K562 (cell line): ENCODE measurements around the gene MRPL30. TPM values are rescaled to one million over a fixed set of nuclear protein-coding genes. Genes with fewer than 3 reads are reported as not detected.

Experiments used
- FOXA1 ChIP-seq: fragments of 450-650 bp; IDR thresholded peaks from 2 replicates; pipeline ENCODE4 v1.6.1; 2016; ENCODE audit warnings: mild to moderate bottlenecking, borderline replicate concordance
- IRF2 ChIP-seq: sonication (generic); formaldehyde crosslinking; IDR thresholded peaks from 2 replicates; pipeline ENCODE4 v1.8.1; 2022; ENCODE audit warnings: mild to moderate bottlenecking, missing genetic modification reagents
- MEF2A ChIP-seq: IDR thresholded peaks from 2 replicates; pipeline ENCODE4 v1.6.1; 2011; ENCODE audit warnings: low read depth, mild to moderate bottlenecking, low read length, moderate library complexity; ENCODE audit not compliant: control insufficient read depth
- RBM15 ChIP-seq: fragments of 200-400 bp; formaldehyde crosslinking; IDR thresholded peaks from 2 replicates; pipeline ENCODE4 v1.6.1; 2018; ENCODE audit warnings: mild to moderate bottlenecking, low read length, moderate library complexity; ENCODE audit not compliant: insufficient read depth
- ZNF561 ChIP-seq: fragments of 450-650 bp; formaldehyde crosslinking; conservative IDR thresholded peaks from 2 replicates; pipeline ENCODE4 v1.4.0; 2020; ENCODE audit warnings: mild to moderate bottlenecking, moderate library complexity
- ZNF75A ChIP-seq: fragments of 450-650 bp; formaldehyde crosslinking; IDR thresholded peaks from 2 replicates; pipeline ENCODE4 v1.4.0; 2020; ENCODE audit warnings: mild to moderate bottlenecking
- ZSCAN32 ChIP-seq: fragments of 450-650 bp; formaldehyde crosslinking; IDR thresholded peaks from 2 replicates; pipeline ENCODE4 v1.4.0; 2020; ENCODE audit warnings: mild to moderate bottlenecking, moderate library complexity
- polyA plus RNA-seq, 8 experiments: library from polyadenylated mRNA; depleted of rRNA in 4 of 8; stranded (reverse) in 5 of 8; unstranded in 3 of 8; fragments of >200 nt; fragmentation: Nextera tagmentation in 2 of 8; fragmentation: Illumina TruSeq in 1 of 8; extraction: Ambion mirVana in 2 of 8; extraction: Trizol in 1 of 8; gene quantifications; 2 replicates each; pipeline versions ENCODE4 v1.2.1 to v1.2.3, GENCODE V29; 2011 to 2014; ENCODE audit warnings: inconsistent platforms in 1 of 8, missing spikeins in 1 of 8
- total RNA-seq, 7 experiments: library from RNA; depleted of rRNA in 6 of 7; stranded (reverse); fragments of >200 nt in 6 of 7; fragmentation: Illumina TruSeq in 2 of 7; extraction: Trizol in 2 of 7; gene quantifications; 2 replicates each; pipeline versions ENCODE4 v1.2.1 to v1.2.3, GENCODE V29; 2011 to 2021; ENCODE audit warnings: low replicate concordance in 1 of 7
- TF ChIP-seq, protein P1 (sequence below): fragments of 450-650 bp; IDR thresholded peaks from 2 replicates; pipeline ENCODE4 v1.6.1; 2016; ENCODE audit warnings: mild to moderate bottlenecking, moderate library complexity
- TF ChIP-seq, protein P2 (sequence below): fragments of 250-450 bp; sonication (Bioruptor Pico); IDR thresholded peaks from 2 replicates; pipeline ENCODE4 v1.8.0; 2022; ENCODE audit warnings: inconsistent platforms, mild to moderate bottlenecking, moderate library complexity, borderline replicate concordance
- TF ChIP-seq, protein P3 (sequence below): IDR thresholded peaks from 3 replicates; pipeline ENCODE4 v1.6.1; 2011; ENCODE audit warnings: borderline replicate concordance, mild to moderate bottlenecking, moderate library complexity; ENCODE audit not compliant: insufficient read length; ENCODE audit errors: extremely low read depth

MRPL30 gene
- total and polyA plus RNA-seq, 9 of the 15 experiments (the other 6 are each of a cell fraction or from before 2014, with no cell fraction given) = 63.3 to 130 (median 87.0) TPM

GRCh38 chr2:99180755-99181623 is at the start of gene MRPL30, which contains the start of gene MITD1 (continued):
- TF ChIP-seq, protein P1, sequence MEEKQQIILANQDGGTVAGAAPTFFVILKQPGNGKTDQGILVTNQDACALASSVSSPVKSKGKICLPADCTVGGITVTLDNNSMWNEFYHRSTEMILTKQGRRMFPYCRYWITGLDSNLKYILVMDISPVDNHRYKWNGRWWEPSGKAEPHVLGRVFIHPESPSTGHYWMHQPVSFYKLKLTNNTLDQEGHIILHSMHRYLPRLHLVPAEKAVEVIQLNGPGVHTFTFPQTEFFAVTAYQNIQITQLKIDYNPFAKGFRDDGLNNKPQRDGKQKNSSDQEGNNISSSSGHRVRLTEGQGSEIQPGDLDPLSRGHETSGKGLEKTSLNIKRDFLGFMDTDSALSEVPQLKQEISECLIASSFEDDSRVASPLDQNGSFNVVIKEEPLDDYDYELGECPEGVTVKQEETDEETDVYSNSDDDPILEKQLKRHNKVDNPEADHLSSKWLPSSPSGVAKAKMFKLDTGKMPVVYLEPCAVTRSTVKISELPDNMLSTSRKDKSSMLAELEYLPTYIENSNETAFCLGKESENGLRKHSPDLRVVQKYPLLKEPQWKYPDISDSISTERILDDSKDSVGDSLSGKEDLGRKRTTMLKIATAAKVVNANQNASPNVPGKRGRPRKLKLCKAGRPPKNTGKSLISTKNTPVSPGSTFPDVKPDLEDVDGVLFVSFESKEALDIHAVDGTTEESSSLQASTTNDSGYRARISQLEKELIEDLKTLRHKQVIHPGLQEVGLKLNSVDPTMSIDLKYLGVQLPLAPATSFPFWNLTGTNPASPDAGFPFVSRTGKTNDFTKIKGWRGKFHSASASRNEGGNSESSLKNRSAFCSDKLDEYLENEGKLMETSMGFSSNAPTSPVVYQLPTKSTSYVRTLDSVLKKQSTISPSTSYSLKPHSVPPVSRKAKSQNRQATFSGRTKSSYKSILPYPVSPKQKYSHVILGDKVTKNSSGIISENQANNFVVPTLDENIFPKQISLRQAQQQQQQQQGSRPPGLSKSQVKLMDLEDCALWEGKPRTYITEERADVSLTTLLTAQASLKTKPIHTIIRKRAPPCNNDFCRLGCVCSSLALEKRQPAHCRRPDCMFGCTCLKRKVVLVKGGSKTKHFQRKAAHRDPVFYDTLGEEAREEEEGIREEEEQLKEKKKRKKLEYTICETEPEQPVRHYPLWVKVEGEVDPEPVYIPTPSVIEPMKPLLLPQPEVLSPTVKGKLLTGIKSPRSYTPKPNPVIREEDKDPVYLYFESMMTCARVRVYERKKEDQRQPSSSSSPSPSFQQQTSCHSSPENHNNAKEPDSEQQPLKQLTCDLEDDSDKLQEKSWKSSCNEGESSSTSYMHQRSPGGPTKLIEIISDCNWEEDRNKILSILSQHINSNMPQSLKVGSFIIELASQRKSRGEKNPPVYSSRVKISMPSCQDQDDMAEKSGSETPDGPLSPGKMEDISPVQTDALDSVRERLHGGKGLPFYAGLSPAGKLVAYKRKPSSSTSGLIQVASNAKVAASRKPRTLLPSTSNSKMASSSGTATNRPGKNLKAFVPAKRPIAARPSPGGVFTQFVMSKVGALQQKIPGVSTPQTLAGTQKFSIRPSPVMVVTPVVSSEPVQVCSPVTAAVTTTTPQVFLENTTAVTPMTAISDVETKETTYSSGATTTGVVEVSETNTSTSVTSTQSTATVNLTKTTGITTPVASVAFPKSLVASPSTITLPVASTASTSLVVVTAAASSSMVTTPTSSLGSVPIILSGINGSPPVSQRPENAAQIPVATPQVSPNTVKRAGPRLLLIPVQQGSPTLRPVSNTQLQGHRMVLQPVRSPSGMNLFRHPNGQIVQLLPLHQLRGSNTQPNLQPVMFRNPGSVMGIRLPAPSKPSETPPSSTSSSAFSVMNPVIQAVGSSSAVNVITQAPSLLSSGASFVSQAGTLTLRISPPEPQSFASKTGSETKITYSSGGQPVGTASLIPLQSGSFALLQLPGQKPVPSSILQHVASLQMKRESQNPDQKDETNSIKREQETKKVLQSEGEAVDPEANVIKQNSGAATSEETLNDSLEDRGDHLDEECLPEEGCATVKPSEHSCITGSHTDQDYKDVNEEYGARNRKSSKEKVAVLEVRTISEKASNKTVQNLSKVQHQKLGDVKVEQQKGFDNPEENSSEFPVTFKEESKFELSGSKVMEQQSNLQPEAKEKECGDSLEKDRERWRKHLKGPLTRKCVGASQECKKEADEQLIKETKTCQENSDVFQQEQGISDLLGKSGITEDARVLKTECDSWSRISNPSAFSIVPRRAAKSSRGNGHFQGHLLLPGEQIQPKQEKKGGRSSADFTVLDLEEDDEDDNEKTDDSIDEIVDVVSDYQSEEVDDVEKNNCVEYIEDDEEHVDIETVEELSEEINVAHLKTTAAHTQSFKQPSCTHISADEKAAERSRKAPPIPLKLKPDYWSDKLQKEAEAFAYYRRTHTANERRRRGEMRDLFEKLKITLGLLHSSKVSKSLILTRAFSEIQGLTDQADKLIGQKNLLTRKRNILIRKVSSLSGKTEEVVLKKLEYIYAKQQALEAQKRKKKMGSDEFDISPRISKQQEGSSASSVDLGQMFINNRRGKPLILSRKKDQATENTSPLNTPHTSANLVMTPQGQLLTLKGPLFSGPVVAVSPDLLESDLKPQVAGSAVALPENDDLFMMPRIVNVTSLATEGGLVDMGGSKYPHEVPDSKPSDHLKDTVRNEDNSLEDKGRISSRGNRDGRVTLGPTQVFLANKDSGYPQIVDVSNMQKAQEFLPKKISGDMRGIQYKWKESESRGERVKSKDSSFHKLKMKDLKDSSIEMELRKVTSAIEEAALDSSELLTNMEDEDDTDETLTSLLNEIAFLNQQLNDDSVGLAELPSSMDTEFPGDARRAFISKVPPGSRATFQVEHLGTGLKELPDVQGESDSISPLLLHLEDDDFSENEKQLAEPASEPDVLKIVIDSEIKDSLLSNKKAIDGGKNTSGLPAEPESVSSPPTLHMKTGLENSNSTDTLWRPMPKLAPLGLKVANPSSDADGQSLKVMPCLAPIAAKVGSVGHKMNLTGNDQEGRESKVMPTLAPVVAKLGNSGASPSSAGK = peak; percentile 40; the same call in 1 of the 2 replicates
- TF ChIP-seq FOXA1 (no peak), MEF2A (0 out of 2 replicates have a peak, but pooled peaks have one; percentile 20), IRF2 (CRISPR knock-in tag) (no peak), ZNF75A (CRISPR knock-in tag) (no peak), RBM15 (no peak), ZSCAN32 (CRISPR knock-in tag) (no peak), ZNF561 (CRISPR knock-in tag) (no peak)
- TF ChIP-seq, protein P2, sequence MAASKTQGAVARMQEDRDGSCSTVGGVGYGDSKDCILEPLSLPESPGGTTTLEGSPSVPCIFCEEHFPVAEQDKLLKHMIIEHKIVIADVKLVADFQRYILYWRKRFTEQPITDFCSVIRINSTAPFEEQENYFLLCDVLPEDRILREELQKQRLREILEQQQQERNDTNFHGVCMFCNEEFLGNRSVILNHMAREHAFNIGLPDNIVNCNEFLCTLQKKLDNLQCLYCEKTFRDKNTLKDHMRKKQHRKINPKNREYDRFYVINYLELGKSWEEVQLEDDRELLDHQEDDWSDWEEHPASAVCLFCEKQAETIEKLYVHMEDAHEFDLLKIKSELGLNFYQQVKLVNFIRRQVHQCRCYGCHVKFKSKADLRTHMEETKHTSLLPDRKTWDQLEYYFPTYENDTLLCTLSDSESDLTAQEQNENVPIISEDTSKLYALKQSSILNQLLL = no peak
- TF ChIP-seq, protein P3, sequence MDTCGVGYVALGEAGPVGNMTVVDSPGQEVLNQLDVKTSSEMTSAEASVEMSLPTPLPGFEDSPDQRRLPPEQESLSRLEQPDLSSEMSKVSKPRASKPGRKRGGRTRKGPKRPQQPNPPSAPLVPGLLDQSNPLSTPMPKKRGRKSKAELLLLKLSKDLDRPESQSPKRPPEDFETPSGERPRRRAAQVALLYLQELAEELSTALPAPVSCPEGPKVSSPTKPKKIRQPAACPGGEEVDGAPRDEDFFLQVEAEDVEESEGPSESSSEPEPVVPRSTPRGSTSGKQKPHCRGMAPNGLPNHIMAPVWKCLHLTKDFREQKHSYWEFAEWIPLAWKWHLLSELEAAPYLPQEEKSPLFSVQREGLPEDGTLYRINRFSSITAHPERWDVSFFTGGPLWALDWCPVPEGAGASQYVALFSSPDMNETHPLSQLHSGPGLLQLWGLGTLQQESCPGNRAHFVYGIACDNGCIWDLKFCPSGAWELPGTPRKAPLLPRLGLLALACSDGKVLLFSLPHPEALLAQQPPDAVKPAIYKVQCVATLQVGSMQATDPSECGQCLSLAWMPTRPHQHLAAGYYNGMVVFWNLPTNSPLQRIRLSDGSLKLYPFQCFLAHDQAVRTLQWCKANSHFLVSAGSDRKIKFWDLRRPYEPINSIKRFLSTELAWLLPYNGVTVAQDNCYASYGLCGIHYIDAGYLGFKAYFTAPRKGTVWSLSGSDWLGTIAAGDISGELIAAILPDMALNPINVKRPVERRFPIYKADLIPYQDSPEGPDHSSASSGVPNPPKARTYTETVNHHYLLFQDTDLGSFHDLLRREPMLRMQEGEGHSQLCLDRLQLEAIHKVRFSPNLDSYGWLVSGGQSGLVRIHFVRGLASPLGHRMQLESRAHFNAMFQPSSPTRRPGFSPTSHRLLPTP = no peak
